Activated T-cell treated with anti-CD3 and anti-CD28 coated beads, Interleukin-2, amount 50 U/mL, for 72 hours (primary cell): ENCODE data around the gene KRTAP15-1. TPM values are rescaled to one million over a fixed set of nuclear protein-coding genes. Genes with fewer than 3 reads are reported as not detected.

ENCODE experiments used
- ATAC-seq, 2 donors: fragments of 150-1000 bp; cut with Tn5 transposase; replicated peaks in 1 of 2; 2 replicates each; pipeline ENCODE4 v1.10.0; 2021; ENCODE audit warnings: moderate library complexity in 2 of 2, mild to moderate bottlenecking in 1 of 2
- DNase-seq, 2 donors: peaks; one replicate each; pipeline ENCODE4 v3.0.0; 2021 to 2022; ENCODE audit warnings: mixed read lengths in 1 of 2
- H3K27ac Mint-ChIP-seq: one replicate; pipeline ENCODE4 v1.8.0; 2022; ENCODE audit warnings: mild to moderate bottlenecking, moderate library complexity, mixed read lengths
- H3K27me3 Mint-ChIP-seq: one replicate; pipeline ENCODE4 v1.8.0; 2022; ENCODE audit warnings: low read depth, mixed read lengths
- H3K36me3 Mint-ChIP-seq, 2 donors: one replicate each; pipeline ENCODE4 v1.8.0; 2022; ENCODE audit warnings: mixed read lengths in 2 of 2, mild to moderate bottlenecking in 1 of 2; ENCODE audit not compliant: insufficient read depth in 2 of 2
- H3K4me1 Mint-ChIP-seq: one replicate; pipeline ENCODE4 v1.8.0; 2022; ENCODE audit warnings: low read depth, mixed read lengths
- H3K4me3 Mint-ChIP-seq, 2 donors: one replicate each; pipeline ENCODE4 v1.8.0; 2022; ENCODE audit warnings: mild to moderate bottlenecking in 2 of 2, mixed read lengths in 2 of 2, moderate library complexity in 2 of 2
- H3K9me3 Mint-ChIP-seq, 2 donors: one replicate each; pipeline ENCODE4 v1.8.0; 2022; ENCODE audit warnings: mixed read lengths in 2 of 2
- total RNA-seq, 2 donors: library from RNA; stranded (reverse); gene quantifications; one replicate each; pipeline ENCODE4 v1.2.3, GENCODE V29; 2022

The KRTAP15-1 gene, protein sequence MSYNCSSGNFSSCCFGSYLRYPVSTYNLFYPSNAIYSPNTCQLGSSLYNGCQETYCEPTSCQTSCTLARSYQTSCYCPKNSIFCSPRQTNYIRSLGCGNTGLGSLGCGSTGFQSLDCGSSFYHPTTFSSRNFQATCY
- not detected for total RNA-seq

DNA sequence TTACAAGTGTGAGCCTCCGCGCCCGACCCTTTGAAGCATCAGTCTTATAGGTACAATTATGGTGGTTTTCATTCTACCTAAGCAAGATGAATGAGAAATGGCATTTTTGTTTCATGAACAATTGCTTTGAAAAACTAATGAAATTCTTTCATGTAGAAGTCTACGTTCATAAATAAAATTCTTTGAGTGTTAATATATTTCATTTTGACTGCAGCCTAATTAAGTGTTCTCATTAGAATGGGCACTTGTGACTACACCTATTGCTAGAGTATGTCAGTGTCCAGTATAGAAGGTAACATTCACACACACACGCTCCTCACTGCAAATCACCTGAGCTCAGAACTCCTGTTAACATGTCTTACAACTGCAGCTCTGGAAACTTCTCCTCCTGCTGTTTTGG is at the start of gene KRTAP15-1:
Gene KRTAP15-1 (plus strand): TSS at position 301 of the 400 bp plus-strand sequence. CDS start 53 bp downstream, at position 354.
- Mint-ChIP-seq H3K9me3 (no peaks in the 10 kb centered on the region), H3K4me1 (no peaks in the 10 kb centered on the region), H3K4me3 (no peak within 1 kb of the TSS), H3K27me3 (no peaks in the 10 kb centered on the region), H3K36me3 (no peaks in the 10 kb centered on the region), H3K27ac (no peak within 1 kb of the TSS)
- no peak for ATAC-seq
- DNase-seq: no peak

DNA sequence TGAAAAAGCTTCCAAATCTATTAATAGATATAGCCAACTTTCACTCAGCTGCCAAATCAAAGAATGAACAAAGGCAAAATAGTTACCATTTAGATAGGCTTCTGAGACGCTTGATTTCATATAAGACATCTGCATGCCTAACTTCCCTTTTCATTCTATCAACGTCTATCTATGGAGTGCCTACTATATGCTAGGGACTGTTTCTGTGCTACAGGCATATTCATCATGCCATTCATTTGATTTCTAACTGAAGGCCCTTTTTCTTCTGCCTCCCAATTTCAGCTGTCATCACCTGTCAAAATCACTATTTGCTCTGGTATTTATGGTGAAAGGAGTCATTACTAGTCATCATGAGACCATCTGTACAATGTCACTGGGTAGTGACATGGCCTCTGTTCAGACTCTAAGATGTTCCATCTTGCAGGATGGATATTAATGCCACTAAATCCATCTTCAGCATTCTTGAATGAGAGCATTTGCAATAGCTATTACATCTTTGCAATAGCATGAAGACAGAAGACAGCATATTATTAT is 48.5 kb upstream of the KRTAP15-1 start:
- Mint-ChIP-seq H3K27ac (no peak overlapping the region), H3K27me3 (no peaks in the 10 kb centered on the region), H3K4me3 (no peak overlapping the region), H3K9me3 (peaks cover 5 to 6% of the 10 kb centered on the region in 2 donors), H3K4me1 (no peaks in the 10 kb centered on the region), H3K36me3 (peaks cover 0 to 1% of the 10 kb centered on the region in 2 donors)
- DNase-seq: no peak
- no peak for ATAC-seq

DNA sequence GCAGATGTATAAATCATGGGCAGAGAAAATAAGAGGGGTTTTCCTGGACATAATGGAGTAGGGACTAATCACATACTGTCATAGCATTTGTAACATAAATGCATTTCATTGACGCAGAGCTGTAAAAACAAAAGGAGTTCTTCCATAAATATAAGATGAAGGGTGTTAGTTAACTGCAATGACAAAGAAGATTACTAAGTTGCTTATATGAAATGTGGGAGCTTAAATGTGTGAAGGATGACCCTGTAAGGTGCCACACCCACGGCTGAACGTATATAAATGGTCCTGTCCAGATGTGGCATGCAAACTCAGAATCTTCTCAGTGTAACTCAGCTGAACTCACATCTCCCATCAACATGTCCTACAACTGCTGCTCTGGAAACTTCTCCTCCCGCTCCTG is 44.3 kb upstream of the KRTAP15-1 start, which contains the start of gene KRTAP13-1:
Gene KRTAP13-1 (plus strand): TSS at position 301 of the 400 bp plus-strand sequence. CDS start 56 bp downstream, at position 357.
- Mint-ChIP-seq H3K36me3 (no peaks in the 10 kb centered on the region), H3K9me3 (no peaks in the 10 kb centered on the region), H3K4me3 (no peak within 1 kb of the TSS), H3K4me1 (no peaks in the 10 kb centered on the region), H3K27me3 (no peaks in the 10 kb centered on the region), H3K27ac (no peak within 1 kb of the TSS)
- no peak for DNase-seq
- no peak for ATAC-seq

DNA sequence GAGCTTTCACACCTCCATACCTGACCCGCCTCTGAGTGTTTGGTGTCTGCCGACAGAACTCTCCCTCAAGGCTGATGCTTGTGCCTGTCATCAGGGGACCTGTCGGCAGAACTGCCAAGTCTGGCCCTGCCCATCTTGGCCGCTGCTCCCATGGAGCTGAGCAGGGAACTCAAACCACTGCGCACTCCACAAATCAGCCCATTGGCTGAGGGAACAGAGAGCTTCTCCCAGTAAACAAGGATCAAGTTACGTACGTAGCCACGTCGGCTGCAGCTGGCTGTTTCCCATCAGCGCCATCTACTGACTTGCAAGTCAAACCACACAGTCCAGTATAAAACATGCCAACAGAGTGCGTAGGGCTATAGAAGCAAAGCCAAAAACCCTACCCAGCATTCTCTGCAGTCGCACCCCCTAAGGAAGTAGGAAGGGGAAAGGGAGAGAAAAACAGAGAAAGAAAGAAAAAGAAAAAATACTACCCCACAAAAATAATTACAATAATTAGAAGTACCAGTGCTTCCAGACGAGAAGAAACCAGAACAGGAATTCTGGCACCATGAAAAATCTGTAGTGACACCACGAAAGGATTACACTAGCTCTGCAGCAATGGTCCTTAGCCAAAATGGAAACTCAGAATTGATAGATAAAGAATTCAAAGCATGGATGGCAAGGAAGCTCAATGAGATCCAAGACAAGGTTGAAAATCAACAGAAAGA is 31.1 kb upstream of the KRTAP15-1 start:
- peak in 1 of 2 donors; percentile 37 for ATAC-seq
- Mint-ChIP-seq H3K27me3 (no peaks in the 10 kb centered on the region), H3K36me3 (no peaks in the 10 kb centered on the region), H3K9me3 (peaks cover 0 to 2% of the 10 kb centered on the region in 2 donors), H3K27ac (no peak overlapping the region), H3K4me3 (no peak overlapping the region), H3K4me1 (peaks cover 4% of the 10 kb centered on the region)
- peak in 1 of 2 donors; percentile 3 for DNase-seq

DNA sequence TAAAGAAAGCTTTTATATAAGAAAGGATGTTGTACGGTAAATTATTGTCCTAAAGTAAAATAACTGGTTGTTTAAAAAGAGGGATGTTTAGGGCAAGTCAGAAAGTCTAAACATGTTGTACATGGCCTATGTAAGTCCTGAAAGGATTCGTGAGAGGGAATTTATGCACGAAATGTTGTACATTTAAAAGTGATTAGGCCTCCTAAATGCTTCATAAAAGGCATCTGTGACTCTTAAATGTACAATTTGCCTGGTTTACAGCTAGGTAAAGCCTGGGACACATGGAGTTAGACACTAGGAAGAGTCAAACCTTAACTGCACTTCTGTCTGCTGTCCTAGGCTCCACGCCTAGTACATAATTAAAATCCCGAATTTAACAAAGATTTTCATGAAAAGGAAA is 24.1 kb upstream of the KRTAP15-1 start:
- ATAC-seq (no peak), DNase-seq (no peak)
- Mint-ChIP-seq H3K4me3 (no peak overlapping the region), H3K9me3 (peaks cover 0 to 3% of the 10 kb centered on the region in 2 donors), H3K27ac (no peak overlapping the region), H3K36me3 (no peaks in the 10 kb centered on the region), H3K4me1 (no peaks in the 10 kb centered on the region), H3K27me3 (no peaks in the 10 kb centered on the region)

DNA sequence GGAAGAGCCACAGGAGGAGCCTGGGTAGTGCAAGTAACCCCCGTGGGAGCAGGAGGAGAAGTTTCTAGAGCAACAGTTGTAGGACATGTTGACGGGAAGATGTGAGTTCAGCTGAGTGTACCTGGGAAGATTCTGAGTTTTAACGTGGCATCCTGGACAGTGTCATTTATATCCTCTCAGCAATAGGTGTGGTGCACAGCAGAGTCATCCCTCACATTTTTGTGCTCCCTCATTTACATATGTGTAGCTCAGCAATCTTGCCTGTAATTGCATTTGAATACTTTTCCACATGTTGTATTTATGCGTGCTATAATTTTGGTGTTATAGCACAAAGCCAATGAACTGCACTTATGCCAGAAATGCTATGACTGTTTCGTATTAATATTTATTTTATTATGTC is 14.2 kb upstream of the KRTAP15-1 start, which contains the start of gene KRTAP13-3:
Gene KRTAP13-3 (minus strand): TSS at position 101 of the 400 bp plus-strand sequence. CDS start 14 bp downstream, at position 87.
- Mint-ChIP-seq H3K9me3 (no peaks in the 10 kb centered on the region), H3K27me3 (no peaks in the 10 kb centered on the region), H3K36me3 (no peaks in the 10 kb centered on the region), H3K4me3 (no peak within 1 kb of the TSS), H3K4me1 (no peaks in the 10 kb centered on the region), H3K27ac (no peak within 1 kb of the TSS)
- ATAC-seq: no peak
- DNase-seq: no peak

DNA sequence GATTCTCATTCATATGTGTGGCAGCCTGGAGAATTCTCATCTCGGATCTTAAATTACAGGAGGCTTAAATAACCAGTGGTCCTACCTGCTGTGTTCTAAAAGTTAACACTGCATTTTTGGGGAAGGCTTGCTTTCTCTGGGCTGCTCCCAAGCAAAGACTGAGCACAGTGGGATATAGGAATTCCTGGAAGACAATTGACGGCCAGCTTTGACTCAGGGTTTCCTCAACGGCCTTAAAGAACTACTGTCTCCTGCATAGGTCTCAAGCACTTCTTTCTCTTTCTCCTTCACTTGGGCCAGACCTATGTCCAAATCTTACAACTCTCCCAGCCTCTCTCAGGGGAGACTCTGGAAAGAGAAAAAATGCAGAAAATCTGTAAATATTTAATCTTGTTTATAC is 13.3 kb upstream of the KRTAP15-1 start:
- Mint-ChIP-seq H3K4me1 (no peaks in the 10 kb centered on the region), H3K27me3 (no peaks in the 10 kb centered on the region), H3K4me3 (no peak overlapping the region), H3K27ac (no peak overlapping the region), H3K9me3 (no peaks in the 10 kb centered on the region), H3K36me3 (no peaks in the 10 kb centered on the region)
- ATAC-seq (no peak), DNase-seq (no peak)

DNA sequence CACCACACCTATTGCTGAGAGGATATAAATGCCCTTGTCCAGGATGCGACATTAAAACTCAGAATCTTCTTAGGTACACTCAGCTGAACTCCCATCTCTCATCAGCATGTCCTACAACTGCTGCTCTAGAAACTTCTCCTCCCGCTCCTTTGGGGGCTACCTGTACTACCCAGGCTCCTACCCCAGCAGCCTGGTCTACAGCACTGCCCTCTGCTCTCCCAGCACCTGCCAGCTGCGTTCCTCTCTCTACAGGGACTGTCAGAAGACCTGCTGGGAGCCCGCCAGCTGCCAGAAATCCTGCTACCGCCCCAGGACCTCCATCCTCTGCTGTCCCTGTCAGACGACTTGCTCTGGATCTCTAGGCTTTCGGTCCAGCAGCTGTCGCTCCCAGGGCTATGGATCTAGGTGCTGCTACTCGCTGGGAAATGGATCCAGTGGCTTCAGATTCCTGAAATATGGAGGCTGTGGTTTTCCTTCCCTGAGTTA is 9.9 kb upstream of the KRTAP15-1 start, which contains the start of gene KRTAP13-4:
Gene KRTAP13-4 (plus strand): TSS at position 51 of the 486 bp plus-strand sequence. CDS start 56 bp downstream, at position 107.
- Mint-ChIP-seq H3K27ac (no peak within 1 kb of the TSS), H3K27me3 (no peaks in the 10 kb centered on the region), H3K9me3 (no peaks in the 10 kb centered on the region), H3K4me1 (no peaks in the 10 kb centered on the region), H3K4me3 (no peak within 1 kb of the TSS), H3K36me3 (no peaks in the 10 kb centered on the region)
- DNase-seq (no peak), ATAC-seq (no peak)

DNA sequence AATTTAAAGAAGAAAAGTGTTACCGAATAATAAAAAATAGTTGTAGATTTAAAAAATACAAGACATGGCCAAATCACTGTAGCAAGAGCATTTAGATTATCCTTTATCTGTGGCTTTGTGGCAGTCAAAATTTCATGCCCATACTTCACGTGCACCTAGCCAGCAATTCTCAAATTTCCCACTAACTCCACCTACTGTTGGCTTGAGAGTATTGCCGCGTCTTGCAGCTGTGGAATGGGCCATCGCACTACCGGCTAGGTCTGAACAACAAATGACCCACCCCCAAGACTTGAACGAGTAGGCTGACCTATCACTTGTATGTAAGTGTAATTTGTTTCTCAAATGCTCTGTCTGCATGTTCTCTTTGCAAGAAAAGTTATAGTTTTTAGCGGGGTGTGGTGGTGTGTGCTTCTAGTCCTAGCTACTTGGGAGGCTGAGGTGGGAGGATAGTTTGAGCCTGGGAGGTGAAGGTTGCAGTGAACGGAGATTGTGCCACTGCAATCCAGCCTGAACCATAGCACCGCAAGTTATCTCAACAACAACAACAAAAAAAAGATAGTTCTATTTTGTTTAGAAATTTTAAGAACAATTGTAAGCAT is 5.9 kb upstream of the KRTAP15-1 start:
- no peak overlapping the region for H3K27ac Mint-ChIP-seq
- H3K4me3 Mint-ChIP-seq: no peak overlapping the region
- no peaks in the 10 kb centered on the region for H3K9me3 Mint-ChIP-seq
- no peaks in the 10 kb centered on the region for H3K27me3 Mint-ChIP-seq
- no peaks in the 10 kb centered on the region for H3K36me3 Mint-ChIP-seq
- peak; percentile 18 to 24 for DNase-seq
- ATAC-seq: no peak
- no peaks in the 10 kb centered on the region for H3K4me1 Mint-ChIP-seq

DNA sequence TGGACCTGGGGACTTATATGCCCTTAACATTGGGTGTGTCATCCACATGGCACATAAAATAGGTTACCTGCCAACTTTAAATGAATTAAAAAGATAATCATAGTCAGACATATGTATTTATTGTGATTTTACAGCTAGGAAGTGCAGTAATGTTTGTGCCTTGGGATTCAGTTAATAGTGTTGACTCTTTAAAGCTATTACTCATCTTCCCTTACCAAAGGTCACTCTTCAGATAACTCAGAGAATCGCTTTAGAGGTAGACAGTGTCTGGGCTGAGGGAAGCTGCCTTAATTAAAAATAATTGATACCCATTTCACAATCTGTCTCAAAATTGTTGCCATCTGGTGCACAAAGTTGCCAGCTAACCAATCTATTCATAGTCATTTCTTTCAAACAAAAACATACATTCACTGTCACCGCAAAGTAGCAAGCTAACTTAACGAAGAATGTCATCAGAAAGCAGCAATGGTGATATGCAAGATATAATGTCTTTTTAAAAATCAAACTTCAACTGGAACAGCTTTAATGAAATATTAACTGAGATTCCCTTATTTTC is 3.0 kb upstream of the KRTAP15-1 start:
- Mint-ChIP-seq H3K4me1 (no peaks in the 10 kb centered on the region), H3K27me3 (no peaks in the 10 kb centered on the region)
- ATAC-seq: no peak

DNA sequence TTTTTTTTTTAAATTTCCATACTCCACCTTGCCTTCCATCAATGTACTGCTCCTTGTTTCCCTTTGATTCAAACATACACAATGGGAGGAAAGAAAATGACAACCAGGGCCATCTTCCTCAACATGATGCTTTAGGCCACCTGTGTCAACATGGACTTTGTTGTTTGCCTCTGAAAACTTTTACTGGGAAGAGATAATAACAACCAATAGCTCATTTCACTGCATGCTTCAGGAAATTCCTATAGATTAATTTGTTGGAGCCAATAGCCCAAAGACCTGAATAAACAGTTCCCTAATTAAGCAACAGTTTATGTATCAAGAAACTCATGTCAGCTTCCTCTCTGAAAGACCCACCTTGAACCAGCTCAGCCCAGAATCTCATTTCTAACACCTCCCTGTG is 3.2 kb downstream of the KRTAP15-1 start:
- no peaks in the 10 kb centered on the region for H3K27me3 Mint-ChIP-seq
- no peak overlapping the region for H3K4me3 Mint-ChIP-seq
- no peaks in the 10 kb centered on the region for H3K9me3 Mint-ChIP-seq
- DNase-seq (no peak), ATAC-seq (no peak)
- H3K4me1 Mint-ChIP-seq: peaks cover 4% of the 10 kb centered on the region
- H3K36me3 Mint-ChIP-seq: no peaks in the 10 kb centered on the region
- H3K27ac Mint-ChIP-seq: no peak overlapping the region

More for the DNA sequence above, 3.0 kb upstream of the KRTAP15-1 start:
- no peaks in the 10 kb centered on the region for H3K36me3 Mint-ChIP-seq
- no peak overlapping the region for H3K4me3 Mint-ChIP-seq
- H3K27ac Mint-ChIP-seq: no peak overlapping the region
- no peaks in the 10 kb centered on the region for H3K9me3 Mint-ChIP-seq
- DNase-seq: no peak

DNA sequence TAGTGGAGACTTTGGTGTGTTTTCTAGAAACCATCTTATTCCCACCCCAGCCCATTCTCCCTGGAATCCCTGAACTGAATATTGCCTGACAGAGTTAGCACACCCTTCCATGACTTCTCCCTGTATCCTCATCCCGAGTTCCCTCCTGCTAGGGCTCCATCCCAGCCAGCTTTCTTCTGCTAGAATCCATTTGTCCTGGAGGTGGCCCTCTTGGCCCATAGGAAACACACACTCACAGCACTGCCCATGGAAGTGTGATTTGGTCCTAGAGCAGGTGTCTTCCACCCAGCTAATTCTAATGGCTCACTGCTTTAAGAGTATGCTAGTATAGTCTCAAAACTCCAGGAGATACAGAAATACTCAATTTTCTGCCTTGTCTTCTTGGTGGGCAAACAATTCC is 4.1 kb downstream of the KRTAP15-1 start:
- DNase-seq: no peak
- Mint-ChIP-seq H3K4me1 (peaks cover 4% of the 10 kb centered on the region), H3K36me3 (no peaks in the 10 kb centered on the region), H3K9me3 (no peaks in the 10 kb centered on the region), H3K4me3 (no peak overlapping the region), H3K27me3 (no peaks in the 10 kb centered on the region), H3K27ac (no peak overlapping the region)
- no peak for ATAC-seq

DNA sequence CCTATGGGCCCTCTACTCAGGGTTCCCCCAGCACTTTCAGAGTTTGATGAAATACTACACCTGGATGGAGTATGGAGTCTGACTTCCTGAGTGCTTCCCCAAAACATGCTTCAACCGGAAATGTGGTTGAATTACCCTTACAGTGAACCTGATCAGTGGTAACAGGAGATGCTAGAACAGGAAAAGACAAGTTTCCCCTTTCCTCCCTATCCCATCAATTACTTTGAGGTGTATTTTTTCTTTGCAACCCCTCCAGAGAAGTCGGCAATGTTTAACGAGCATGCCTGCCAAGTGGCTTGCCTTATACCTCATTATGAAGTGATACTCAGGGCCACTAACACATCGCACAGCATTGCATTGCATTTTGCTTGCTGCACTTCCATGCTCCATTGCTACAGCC is 7.0 kb downstream of the KRTAP15-1 start:
- Mint-ChIP-seq H3K4me1 (peaks cover 4% of the 10 kb centered on the region), H3K4me3 (no peak overlapping the region), H3K27me3 (no peaks in the 10 kb centered on the region), H3K9me3 (no peaks in the 10 kb centered on the region), H3K27ac (no peak overlapping the region), H3K36me3 (no peaks in the 10 kb centered on the region)
- ATAC-seq (no peak), DNase-seq (no peak)
